Left lung (tissue), 10 donors: ENCODE data around the gene MET. TPM values are rescaled to one million over a fixed set of nuclear protein-coding genes. Genes with fewer than 3 reads are reported as not detected.

Experiments
- ATAC-seq: fragments of 200-7000 bp; cut with Tn5 transposase; one replicate; pipeline ENCODE4 v1.9.1; 2020; ENCODE audit warnings: moderate library complexity
- DNase-seq, 4 donors: peaks; one replicate each; pipeline ENCODE4 v3.0.0-alpha.2; 2013 to 2020
- H3K27ac ChIP-seq, 2 donors: fragments of 200-600 bp; sonication (generic) in 1 of 2; one replicate each; pipeline versions ENCODE4 v1.5.0 to v1.8.0; 2020 to 2021
- H3K27me3 ChIP-seq, 2 donors: fragments of 200-600 bp; sonication (generic) in 1 of 2; one replicate each; pipeline versions ENCODE4 v1.5.0 to v1.8.0; 2020 to 2021
- H3K36me3 ChIP-seq, 2 donors: fragments of 200-600 bp; sonication (generic) in 1 of 2; one replicate each; pipeline versions ENCODE4 v1.5.0 to v1.8.0; 2020 to 2021
- H3K4me1 ChIP-seq, 2 donors: fragments of 200-600 bp; one replicate each; pipeline ENCODE4 v1.8.0; 2021
- H3K4me3 ChIP-seq, 2 donors: fragments of 200-600 bp; sonication (generic) in 1 of 2; one replicate each; pipeline versions ENCODE4 v1.5.0 to v1.8.0; 2020 to 2021; ENCODE audit warnings: mild to moderate bottlenecking in 1 of 2
- H3K9me3 ChIP-seq, 2 donors: fragments of 200-600 bp; sonication (generic) in 1 of 2; one replicate each; pipeline versions ENCODE4 v1.5.0 to v1.8.0; 2020 to 2021
- CTCF ChIP-seq, 2 donors: fragments of 200-600 bp; sonication (generic) in 1 of 2; IDR thresholded peaks; one replicate each; pipeline versions ENCODE4 v1.5.0 to v1.8.0; 2021; ENCODE audit warnings: antibody characterized with exemption in 2 of 2
- intact Hi-C, 2 donors: fragments of 100-400 bp; cut with DNase I; formaldehyde crosslinking; loops; one replicate each; pipeline versions ENCODE4 v1.11.2 to v1.14.2; 2022
- polyA plus RNA-seq, 6 donors: library from polyadenylated mRNA; unstranded; fragments of 120-200 nt; gene quantifications; one replicate each; pipeline ENCODE4 v1.2.1, GENCODE V29; 2013; ENCODE audit not compliant: insufficient read length in 6 of 6
- total RNA-seq, 2 donors: library from RNA; stranded (reverse); fragmentation: NEBNext Ultra II Directional; extraction: Animal tissue kit (Norgen Biotek cat#: 25700); gene quantifications; one replicate each; pipeline ENCODE4 v1.2.1, GENCODE V29; 2021
- donor health status: DM: no; HTN: yes; CAD: no.
- donor health status: DM: no; HTN: no; CAD: no.

MET gene
- total and polyA plus RNA-seq, 8 donors = 24.7 to 89.3 (median 32.1) TPM

- Histone ChIP-seq H3K9me3 (no peaks in the 10 kb centered on the region), H3K4me3 (no peak overlapping the region), H3K27me3 (no peaks in the 10 kb centered on the region), H3K27ac (no peak overlapping the region), H3K4me1 (peaks cover 0 to 3% of the 10 kb centered on the region in 2 donors), H3K36me3 (no peaks in the 10 kb centered on the region)
- no peak for TF ChIP-seq CTCF (IDR thresholded peaks at IDR 0.05)
- intact Hi-C loops = no loop called here
- peak; percentile 76 for ATAC-seq
- no peak for DNase-seq
Measured at GRCh38 chr7:116702046-116702785, 30.2 kb downstream of the MET start.

- Histone ChIP-seq H3K27ac (no peak overlapping the region), H3K27me3 (no peaks in the 10 kb centered on the region), H3K36me3 (no peaks in the 10 kb centered on the region), H3K4me1 (peaks cover 3 to 7% of the 10 kb centered on the region in 2 donors), H3K9me3 (no peaks in the 10 kb centered on the region), H3K4me3 (no peak overlapping the region)
- TF ChIP-seq CTCF (IDR thresholded peaks at IDR 0.05) = no peak
- intact Hi-C loops = no loop called here
- no peak for DNase-seq
- ATAC-seq = no peak
Measured at GRCh38 chr7:116704650-116705228, 32.7 kb downstream of the MET start.

GRCh38 chr7:116705419-116705818 lies 33.4 kb downstream of the MET start:
- intact Hi-C loops = no loop called here
- no peak for DNase-seq
- Histone ChIP-seq H3K27me3 (no peaks in the 10 kb centered on the region), H3K4me1 (peaks cover 3 to 7% of the 10 kb centered on the region in 2 donors), H3K36me3 (no peaks in the 10 kb centered on the region), H3K4me3 (no peak overlapping the region), H3K9me3 (no peaks in the 10 kb centered on the region), H3K27ac (no peak overlapping the region)
- TF ChIP-seq CTCF (IDR thresholded peaks at IDR 0.05) = no peak
- ATAC-seq = no peak

- no peaks in the 10 kb centered on the region for H3K36me3 ChIP-seq
- peaks cover 3 to 7% of the 10 kb centered on the region in 2 donors for H3K4me1 ChIP-seq
- H3K4me3 ChIP-seq = no peak overlapping the region
- peak overlapping the region; percentile 24 to 41 for H3K27ac ChIP-seq
- no peaks in the 10 kb centered on the region for H3K9me3 ChIP-seq
- ATAC-seq (peak; percentile 71), DNase-seq (no peak)
- no peak for TF ChIP-seq CTCF (IDR thresholded peaks at IDR 0.05)
- intact Hi-C loops = no loop called here
- H3K27me3 ChIP-seq = no peaks in the 10 kb centered on the region
Measured at GRCh38 chr7:116706668-116707126, 34.7 kb downstream of the MET start.

GRCh38 chr7:116707289-116707688 lies 35.3 kb downstream of the MET start:
- ATAC-seq = no peak
- intact Hi-C loops = no loop called here
- H3K4me1 ChIP-seq = peaks cover 3 to 7% of the 10 kb centered on the region in 2 donors
- H3K9me3 ChIP-seq = no peaks in the 10 kb centered on the region
- H3K27me3 ChIP-seq = no peaks in the 10 kb centered on the region
- no peaks in the 10 kb centered on the region for H3K36me3 ChIP-seq
- H3K4me3 ChIP-seq = no peak overlapping the region
- no peak for TF ChIP-seq CTCF (IDR thresholded peaks at IDR 0.05)
- no peak for DNase-seq
- peak overlapping the region; percentile 24 to 41 for H3K27ac ChIP-seq
